RWPE1 (cell line): ENCODE data around the gene ATR.
"Not testable (repeated sequence)": the region's sequence is repeated elsewhere in the genome, so short reads cannot be mapped to it uniquely, and the experiment has no call there.

Experiments used
- CTCF ChIA-PET: fragments of 350-600 bp; sonication (Branson Sonifier 250); formaldehyde crosslinking; extraction: SDS; loops from one replicate; lab custom pipeline; 2021; lab: Yijun Ruan, JAX
- POLR2A ChIA-PET: fragments of 400-600 bp; formaldehyde crosslinking; extraction: SDS; loops from one replicate; lab custom pipeline; 2020; ENCODE audit warnings: antibody characterized with exemption; ENCODE audit not compliant: low non-redundant PET; lab: Yijun Ruan, JAX
- DNase-seq: peaks from one replicate; pipeline ENCODE4 v3.0.0; 2012; ENCODE audit warnings: low spot score
- H3K27ac ChIP-seq: fragments of 450-650 bp; 2 replicates; pipeline ENCODE4 v1.5.1; 2017
- TF ChIP-seq, protein P1 (sequence below): fragments of 450-650 bp; conservative IDR thresholded peaks from 2 replicates; pipeline ENCODE4 v1.5.1; 2017; ENCODE audit warnings: low read depth, mild to moderate bottlenecking

Gene ATR

DNA sequence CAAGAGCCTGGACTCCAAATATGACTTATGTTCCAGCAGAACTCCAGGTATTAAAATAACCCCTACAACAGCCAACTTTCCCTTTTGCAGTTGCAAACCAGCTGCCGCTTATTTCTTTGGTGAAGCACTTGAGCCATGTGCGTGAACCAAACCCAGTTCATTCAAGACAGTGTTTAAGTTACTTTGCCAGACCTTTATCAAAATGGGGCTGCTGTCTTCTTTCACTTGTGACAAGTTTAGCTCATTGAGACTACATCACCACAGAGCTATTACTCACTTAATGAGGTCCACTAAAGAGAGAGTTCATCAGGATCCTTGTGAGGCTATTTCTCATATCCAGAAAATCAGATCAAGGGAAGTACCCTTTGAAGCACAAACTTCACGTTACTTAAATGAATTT lies 128.3 kb downstream of the ATR start:
- DNase-seq, result no peak
- CTCF ChIA-PET, result no interaction called here
- TF ChIP-seq, protein P1, sequence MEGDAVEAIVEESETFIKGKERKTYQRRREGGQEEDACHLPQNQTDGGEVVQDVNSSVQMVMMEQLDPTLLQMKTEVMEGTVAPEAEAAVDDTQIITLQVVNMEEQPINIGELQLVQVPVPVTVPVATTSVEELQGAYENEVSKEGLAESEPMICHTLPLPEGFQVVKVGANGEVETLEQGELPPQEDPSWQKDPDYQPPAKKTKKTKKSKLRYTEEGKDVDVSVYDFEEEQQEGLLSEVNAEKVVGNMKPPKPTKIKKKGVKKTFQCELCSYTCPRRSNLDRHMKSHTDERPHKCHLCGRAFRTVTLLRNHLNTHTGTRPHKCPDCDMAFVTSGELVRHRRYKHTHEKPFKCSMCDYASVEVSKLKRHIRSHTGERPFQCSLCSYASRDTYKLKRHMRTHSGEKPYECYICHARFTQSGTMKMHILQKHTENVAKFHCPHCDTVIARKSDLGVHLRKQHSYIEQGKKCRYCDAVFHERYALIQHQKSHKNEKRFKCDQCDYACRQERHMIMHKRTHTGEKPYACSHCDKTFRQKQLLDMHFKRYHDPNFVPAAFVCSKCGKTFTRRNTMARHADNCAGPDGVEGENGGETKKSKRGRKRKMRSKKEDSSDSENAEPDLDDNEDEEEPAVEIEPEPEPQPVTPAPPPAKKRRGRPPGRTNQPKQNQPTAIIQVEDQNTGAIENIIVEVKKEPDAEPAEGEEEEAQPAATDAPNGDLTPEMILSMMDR, result no peak
- H3K27ac ChIP-seq, result no peak overlapping the region
- POLR2A ChIA-PET, result no interaction called here

DNA sequence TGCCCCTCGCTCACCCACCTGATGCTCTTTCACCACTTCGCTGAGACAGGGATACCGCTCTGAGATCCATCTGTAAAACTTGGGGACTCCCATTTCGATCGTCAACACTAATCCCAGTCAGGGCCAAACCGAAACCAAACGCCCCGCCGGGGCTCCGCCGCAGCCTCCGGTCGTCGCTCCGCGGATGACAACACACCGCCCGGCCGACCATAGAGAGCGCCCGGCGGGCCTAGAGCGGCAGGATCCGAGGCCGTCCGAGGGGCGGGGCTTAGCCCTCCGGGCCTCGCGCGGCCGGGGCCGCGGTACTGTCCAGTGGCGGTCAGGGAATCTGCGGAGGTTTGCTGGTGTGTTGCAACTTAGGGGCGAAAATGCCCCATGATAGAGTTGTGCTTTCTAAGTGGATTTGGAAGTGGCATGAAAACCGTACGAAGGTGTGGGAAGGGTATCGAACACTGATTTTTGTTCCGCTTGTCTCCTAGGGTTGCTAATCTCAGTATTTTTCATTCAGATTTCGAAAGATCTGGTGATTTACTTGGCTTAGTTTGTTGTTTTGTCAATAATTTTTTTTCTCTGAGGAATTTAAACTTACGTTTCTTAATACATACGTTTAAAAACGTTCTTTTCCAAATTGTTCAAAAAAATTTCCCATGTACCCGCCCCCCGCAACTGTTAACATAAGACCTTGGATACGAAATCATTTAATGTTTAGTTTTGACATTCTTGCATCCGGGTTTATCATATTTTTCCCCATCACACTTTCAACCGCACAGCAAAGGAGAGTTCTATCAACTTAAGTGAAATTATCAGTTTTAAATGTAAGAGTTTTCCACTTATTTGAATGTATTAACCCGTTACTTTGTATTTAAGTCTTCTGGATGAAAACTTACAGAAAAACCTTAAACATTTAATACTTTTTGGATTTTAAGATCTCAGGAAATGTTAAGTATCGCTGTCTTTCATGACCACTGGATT lies 130.4 kb downstream of the ATR start, which contains the start of gene XRN1:
Gene XRN1, minus strand, starts transcription at position 186 of the 972 bp plus-strand sequence. Its CDS starts 93 bp downstream, at position 93.
- DNase-seq, result peak; percentile 96
- peak within 1 kb of the TSS; percentile 87 for H3K27ac ChIP-seq
- TF ChIP-seq, protein P1, result no peak
- CTCF ChIA-PET, result interaction anchor here (0.6 kb wide), 1 partner anchor 34 kb away, joined by 3 read pairs; no protein-coding TSS in a partner anchor
- POLR2A ChIA-PET, result no interaction called here

DNA sequence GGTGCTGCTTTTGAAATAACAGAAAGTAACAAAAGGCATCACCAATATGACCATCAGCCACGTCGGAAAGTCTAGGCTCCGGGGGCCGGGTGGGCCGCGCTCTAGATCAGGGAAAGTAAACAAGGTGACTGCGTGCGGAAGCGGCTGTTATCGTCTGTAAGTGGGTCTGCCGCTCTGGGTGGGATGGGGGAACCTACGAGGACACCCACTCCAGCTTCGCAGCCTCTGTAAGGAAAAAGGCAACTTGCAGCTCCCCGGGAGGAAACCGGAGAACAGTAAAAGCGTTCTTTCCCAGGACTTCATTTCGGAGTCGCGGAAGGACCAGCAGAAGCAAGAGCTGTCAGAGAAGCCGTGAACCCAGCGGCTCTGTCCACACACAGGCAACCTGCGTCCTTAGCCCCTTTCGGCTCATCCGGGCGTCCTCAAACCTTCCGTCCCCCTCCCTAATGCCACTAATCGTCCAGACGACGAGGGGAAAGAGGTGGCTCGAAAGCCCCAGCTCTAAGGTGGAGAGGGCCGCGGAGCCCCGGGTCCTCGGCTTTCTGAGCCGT lies 131.2 kb downstream of the ATR start:
- TF ChIP-seq, protein P1, result no peak
- peak overlapping the region; percentile 87 for H3K27ac ChIP-seq
- DNase-seq, result peak; percentile 8
- ChIA-PET CTCF (interaction anchor here (0.6 kb wide), 1 partner anchor 33 kb away, joined by 3 read pairs; no protein-coding TSS in a partner anchor), POLR2A (no interaction called here)

DNA sequence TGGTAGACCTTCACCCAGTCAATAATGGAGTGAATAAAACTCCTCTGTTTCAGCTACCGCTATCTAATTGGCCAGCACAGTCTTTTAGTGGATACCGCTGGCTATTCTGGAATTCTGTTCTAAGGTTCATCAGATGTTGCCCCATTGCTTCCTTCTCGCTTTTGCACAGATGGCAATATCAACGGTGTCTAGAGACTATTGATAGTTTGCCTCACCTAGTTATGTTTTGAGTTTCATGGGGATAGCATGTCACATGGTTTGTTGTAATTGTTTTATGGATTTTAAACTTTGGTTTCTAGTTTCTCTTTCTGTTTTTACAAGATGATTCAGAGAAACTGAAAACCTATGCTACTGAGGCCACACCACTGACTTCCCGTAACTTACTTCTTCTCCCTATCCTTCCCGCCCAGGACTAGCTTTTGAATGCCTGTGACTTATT lies 132.7 kb downstream of the ATR start:
- ChIA-PET POLR2A (no interaction called here), CTCF (no interaction called here)
- H3K27ac ChIP-seq, result no peak overlapping the region
- TF ChIP-seq, protein P1, result no peak
- DNase-seq, result no peak

DNA sequence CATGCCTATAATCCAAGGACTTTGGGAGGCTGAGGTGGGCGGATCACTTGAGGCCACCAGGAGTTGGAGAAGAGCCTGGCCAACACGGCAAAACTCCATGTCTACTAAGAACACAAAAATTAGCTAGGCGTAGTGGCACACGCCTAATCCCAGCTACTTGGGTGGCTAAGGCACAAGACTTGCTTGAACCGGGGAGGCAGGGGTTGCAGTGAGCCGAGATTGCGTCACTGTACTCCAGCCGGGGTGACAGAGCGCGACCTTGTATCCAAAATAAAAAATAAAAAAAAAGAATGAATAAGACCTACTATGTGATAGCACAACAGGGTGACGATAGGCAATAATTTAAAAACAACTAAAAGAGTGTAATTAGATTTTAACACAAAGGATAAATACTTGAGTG lies 134.2 kb downstream of the ATR start:
- DNase-seq, result no peak
- H3K27ac ChIP-seq, result no peak overlapping the region
- CTCF ChIA-PET, result no interaction called here
- TF ChIP-seq, protein P1, result no peak
- POLR2A ChIA-PET, result no interaction called here

DNA sequence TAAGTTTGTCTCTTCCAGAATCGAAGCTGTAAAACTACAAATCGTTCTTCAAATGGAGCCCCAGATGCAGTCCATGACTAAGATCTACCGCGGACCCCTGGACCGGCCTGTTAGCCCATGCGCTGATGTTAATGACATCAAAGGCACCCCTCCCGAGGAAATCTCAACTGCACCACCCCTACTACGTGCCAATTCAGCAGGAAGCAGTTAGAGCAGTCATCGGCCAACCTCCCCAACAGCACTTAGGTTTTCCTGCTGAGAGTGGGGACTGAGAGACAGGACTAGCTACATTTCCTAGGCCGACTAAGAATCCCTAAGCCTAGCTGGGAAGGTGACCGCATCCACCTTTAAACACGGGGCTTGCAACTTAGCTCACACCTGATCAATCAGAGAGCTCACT lies 135.5 kb downstream of the ATR start:
- POLR2A ChIA-PET, result interaction anchor here (0.5 kb wide), 1 partner anchor 30 kb away, joined by 3 read pairs; no protein-coding TSS in a partner anchor
- H3K27ac ChIP-seq, CTCF ChIA-PET, DNase-seq: not testable (repeated sequence)

DNA sequence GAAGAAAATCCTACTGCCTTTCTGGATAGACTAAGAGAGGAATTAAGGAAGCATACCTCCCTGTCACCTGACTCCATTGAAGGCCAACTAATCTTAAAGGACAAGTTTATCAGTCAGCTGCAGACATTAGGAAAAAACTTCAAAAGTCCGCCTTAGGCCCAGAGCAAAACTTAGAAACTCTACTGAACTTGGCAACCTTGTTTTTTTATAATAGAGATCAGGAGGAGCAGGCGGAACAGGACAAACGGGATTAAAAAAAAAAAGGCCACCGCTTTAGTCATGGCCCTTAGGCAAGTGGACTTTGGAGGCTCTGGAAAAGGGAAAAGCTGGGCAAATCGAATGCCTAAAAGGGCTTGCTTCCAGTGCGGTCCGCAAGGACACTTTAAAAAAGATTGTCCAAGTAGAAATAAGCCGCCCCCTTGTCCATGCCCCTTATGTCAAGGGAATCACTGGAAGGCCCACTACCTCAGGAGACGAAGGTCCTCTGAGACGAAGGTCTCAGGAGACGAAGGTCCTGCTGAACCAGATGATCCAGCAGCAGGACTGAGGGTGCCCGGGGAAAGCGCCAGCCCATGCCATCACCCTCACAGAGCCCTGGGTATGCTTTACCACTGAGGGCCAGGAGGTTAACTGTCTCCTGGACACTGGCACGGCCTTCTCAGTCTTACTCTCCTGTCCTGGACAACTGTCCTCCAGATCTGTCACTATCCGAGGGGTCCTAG lies 138.9 kb downstream of the ATR start:
- DNase-seq, POLR2A ChIA-PET, CTCF ChIA-PET, H3K27ac ChIP-seq: not testable (repeated sequence)

DNA sequence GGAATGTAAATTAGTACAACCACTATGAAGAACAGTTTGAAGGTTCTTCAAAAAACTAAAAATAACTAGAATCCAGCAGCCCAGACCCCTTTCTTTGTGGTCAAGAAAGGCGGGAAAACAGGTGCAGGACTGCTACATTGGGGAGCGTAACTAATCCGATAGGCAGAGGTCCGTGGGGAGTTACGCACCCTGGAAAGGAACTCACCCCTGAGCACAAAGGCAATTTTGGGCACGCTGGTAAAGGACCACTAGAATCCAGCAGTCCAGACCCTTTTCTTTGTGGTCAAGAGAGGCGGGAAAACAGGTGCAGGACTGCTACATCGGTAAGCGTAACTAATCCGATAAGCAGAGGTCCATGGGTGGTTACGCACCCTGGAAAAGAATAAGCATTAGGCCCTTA lies 140.4 kb downstream of the ATR start:
- CTCF ChIA-PET, DNase-seq: not testable (repeated sequence)

More for the DNA sequence above, 140.4 kb downstream of the ATR start:
- POLR2A ChIA-PET, H3K27ac ChIP-seq: not testable (repeated sequence)
